NCI-H345 (cell line): ENCODE results near the gene KMT2D.
A peak's percentile ranks its signal among the peaks of the same experiment; 100 is the strongest.

Experiments used
- DNase-seq: peaks from one replicate; lab custom pipeline; 2025; lab: John Stamatoyannopoulos, UW

KMT2D gene, protein sequence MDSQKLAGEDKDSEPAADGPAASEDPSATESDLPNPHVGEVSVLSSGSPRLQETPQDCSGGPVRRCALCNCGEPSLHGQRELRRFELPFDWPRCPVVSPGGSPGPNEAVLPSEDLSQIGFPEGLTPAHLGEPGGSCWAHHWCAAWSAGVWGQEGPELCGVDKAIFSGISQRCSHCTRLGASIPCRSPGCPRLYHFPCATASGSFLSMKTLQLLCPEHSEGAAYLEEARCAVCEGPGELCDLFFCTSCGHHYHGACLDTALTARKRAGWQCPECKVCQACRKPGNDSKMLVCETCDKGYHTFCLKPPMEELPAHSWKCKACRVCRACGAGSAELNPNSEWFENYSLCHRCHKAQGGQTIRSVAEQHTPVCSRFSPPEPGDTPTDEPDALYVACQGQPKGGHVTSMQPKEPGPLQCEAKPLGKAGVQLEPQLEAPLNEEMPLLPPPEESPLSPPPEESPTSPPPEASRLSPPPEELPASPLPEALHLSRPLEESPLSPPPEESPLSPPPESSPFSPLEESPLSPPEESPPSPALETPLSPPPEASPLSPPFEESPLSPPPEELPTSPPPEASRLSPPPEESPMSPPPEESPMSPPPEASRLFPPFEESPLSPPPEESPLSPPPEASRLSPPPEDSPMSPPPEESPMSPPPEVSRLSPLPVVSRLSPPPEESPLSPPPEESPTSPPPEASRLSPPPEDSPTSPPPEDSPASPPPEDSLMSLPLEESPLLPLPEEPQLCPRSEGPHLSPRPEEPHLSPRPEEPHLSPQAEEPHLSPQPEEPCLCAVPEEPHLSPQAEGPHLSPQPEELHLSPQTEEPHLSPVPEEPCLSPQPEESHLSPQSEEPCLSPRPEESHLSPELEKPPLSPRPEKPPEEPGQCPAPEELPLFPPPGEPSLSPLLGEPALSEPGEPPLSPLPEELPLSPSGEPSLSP (N-terminal part only)

DNA sequence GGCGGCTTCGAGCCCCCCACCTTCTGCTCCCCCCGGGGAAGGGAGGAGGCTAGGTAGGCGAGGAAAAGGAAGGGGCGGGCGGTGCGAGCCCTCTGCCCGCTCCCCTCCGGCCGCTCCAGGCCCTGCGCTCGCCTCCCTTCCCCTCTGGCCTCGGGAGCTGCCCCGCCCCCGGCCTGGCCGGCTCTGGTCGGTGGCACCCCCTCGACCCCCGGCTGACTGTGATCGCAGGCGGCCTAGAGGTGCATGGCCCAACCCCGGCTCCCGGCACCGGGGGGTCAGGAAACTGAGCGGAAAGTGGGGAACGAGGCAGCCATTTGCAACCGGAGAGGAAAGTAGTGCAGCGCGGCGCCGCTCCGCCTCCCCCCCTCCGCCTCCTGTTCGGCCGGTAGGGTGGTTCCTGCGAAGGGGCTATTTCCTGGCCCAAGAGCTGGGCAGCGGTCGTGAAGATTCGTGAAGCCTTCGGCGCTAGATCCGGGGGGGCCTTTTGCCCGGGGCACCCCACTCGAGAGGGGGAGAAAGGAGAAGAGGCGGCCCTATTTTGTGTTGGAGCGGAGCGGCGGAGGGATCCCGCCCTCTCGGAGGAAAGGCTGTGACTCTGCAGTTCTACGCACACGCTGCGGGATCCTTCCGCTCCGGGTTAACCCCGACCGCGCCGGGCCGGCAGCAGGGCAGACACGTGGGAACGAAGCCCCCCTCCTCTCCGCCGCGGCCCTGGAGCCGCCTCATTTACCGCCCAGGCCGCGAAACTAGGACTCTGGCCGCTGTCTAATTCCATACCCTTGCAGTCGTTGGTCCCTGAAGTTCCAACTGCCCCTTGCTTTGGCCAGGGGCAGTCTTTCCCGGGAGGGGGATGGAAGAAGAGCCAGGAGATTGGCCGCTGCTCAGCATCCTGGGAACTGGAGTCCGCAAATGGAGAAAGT is at the start of gene KMT2D:
KMT2D (minus strand) TSS at position 558 of the 920 bp plus-strand sequence. CDS start 5,470 bp downstream, outside the sequence.
- peak; percentile 80 for DNase-seq

DNA sequence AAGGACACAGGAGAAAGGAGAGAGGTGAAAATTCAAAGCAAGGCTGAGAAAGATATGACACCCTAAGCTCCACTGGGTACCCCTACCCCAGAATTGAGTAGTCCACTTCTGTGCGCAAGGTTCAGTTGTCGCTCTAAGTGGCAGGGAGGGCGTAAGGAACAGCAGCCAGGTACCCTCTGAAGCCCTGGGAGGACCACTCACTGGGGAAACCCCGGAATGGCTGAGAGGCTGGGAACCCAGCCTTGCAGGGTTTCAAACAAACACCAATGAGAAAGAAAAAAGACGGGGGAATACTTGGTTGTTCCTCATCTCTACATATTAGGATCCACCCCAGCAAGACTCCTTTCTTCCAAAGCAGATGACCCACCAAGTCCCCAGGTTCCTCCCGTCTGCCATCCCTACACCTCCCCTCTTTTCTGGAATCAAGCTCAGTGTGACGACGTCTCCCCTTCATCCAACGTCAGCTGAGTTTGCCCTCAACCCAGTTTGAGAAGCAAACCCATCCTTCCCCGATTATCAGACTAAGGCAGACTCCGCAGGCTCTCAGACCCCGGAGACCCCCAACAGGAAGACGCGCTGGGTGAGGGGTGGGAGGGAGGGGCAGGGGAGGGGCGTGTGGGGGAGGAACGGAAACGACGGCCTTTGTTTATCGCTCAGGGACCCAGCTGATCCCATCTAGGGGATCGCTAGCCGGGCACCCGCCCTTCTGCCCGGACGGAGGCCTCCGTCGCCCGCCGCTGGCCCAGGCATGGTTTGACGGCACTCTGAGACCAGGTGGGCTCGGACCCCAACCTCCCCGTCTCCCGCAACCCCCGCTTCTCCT is 49.3 kb upstream of the KMT2D start:
- DNase-seq, result no peak

DNA sequence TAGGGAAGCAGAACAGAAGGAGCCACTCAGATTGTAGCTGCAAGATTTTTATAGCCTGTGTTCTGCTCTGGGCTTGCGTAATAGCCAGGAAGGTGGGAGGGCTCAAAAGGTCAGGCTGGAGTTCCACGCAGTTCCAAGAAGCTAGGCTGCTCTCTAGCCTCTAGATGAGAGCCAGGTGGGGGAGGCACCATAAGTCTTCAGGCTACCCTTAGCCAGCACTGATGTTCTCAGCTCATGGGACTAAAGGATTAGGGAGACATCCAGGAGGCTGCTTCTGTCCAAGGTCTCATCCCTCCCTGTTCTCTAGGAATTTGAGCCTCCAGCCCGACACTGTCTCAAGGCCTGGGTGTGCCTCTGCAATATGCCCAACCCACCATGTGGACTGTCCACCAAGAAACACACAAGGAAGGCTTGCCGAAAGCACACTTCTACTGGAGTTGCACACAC is 48.4 kb upstream of the KMT2D start:
- DNase-seq, result no peak

DNA sequence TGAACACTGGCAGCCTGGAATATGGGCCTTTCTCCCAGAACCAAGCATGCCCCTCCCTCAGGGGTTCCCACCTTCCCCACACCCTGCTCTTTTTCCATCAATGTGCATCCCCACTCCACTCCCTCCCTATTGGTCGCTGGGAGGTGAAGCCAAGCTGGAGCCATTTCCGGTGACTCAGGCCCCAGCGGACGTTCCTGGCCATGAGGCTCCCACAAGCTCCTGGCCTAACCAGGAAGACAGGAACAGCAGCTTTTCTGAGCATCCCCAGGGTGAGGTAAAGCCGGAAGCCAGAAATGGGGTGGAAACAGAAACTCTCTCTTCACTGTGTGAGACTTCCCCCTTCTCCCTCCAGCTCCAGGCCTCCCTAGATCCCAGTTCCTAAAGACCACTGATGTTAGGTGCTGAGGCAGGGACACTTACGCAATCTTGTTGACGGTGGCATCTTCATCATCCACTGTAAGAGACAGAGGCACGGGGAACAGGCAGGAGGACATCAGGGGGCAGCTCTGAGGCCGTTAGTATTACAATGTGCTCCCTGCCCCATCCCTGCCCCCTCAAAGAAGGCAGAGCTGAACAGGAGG is 45.0 kb upstream of the KMT2D start:
- DNase-seq, result no peak

DNA sequence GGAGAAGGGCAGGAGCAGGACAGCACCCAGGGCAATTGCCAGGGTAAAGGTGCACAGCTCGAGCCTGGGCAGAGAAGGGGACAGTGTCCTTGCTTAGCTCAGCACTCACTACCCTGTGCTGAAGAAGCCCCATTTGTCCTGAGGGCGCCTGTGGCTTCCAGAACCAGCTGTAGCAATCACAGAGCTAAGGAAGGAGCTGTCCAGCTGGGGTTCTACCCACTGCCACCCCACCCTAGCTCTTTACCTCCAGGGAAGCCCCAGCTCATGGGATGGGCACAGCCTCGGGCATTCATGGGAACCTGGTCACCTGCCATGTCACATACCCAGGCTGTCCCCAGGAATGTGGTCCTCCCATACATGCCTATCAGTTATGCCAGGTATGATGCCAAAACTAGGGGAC is 44.2 kb upstream of the KMT2D start:
- no peak for DNase-seq

DNA sequence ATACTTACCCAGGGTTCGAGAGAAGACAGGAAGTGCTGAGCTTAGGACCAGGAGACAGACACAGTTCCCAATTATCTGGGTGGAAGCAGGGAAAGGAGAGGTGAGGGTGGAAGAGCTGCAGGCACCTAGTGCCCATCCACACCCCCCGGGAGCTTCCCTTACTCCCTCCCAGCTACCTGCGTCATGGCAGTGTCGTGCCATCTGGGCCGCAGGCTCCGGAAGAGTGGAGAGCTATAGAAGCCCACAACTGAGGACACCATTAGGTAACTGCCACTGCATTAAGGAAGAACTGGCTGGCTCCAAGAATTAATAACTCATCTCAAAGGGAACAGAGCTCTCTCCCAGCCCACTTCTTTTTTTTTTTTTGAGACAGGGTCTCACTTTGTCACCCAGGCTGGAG is 39.8 kb upstream of the KMT2D start:
- DNase-seq, result no peak

DNA sequence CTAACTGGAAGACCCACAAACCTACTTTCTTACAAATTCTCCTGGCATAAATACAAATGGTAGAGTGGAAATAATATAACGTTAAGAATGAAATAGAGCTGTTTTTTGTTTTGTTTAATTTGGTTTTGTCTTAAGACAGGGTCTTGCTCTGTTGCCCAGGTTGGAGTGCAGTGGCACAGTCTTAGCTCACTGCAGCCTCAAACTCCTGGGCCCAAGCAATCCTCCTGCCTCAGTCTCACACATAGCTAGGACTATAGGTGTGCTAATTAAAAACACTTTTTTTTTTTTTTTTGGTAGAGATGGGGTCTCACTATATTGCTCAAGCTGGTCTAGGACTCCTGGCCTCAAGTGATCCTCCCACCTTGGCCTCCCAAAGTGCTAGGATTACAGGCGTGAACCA is 38.1 kb upstream of the KMT2D start:
- no peak for DNase-seq

DNA sequence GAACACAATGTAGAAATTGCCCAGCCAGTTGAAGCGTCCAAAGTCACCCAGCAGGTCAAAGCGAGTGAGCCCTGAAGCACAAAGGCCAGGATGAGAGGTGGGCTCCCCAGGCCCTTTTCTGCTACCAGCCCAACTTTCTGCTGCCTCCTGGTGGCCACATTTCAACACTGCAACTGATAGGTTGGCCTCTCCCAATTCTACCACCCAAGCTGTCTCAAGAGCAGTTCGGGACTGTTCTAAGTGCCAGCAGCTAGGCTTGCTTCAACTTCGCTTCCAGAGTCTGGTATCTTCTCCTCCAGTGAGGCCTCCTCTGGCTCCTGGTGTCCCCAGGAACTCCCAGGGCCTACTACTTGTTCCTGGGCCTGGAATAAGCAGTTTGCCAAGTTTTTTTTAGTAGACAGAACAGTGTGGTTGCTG is 37.4 kb upstream of the KMT2D start:
- no peak for DNase-seq

DNA sequence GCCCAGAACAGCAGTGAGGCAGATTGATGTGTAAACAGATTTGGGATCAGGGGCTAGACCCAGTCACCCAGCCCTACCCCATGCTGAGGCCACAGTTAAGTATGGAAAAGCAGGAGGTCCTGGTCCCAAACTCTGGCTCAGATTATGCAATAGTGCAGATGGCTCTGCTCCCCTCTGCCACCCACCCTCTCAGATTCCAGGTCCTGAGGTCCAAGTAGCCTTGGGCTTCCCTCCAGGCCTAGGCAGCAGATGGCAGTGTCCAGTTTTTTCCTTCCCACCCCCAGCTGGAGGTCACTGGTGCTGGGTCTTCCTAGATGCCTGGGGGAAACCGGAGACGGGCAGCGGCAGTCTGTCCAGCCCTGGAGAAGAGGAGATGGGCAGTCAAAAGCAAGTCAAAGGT is 36.8 kb upstream of the KMT2D start:
- DNase-seq, result no peak

DNA sequence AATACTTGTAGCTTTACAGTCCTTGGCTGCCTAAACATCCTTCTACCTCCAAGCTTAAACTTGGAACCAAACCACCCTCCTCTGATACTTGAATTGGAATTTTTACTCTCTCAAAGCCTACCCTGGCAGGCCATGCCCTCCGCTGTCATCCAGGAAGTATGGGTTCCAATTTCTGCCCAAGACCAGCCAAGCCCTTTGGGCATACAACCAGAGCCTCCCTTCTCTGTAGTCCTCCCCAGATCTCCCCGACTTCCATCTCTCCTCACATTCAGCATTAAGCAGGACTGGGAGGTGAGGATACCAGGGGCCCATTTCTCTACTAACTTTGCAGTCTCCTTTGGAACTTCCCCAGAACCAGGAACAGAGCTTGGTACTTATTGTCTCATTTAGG is 34.4 kb upstream of the KMT2D start:
- DNase-seq, result no peak

DNA sequence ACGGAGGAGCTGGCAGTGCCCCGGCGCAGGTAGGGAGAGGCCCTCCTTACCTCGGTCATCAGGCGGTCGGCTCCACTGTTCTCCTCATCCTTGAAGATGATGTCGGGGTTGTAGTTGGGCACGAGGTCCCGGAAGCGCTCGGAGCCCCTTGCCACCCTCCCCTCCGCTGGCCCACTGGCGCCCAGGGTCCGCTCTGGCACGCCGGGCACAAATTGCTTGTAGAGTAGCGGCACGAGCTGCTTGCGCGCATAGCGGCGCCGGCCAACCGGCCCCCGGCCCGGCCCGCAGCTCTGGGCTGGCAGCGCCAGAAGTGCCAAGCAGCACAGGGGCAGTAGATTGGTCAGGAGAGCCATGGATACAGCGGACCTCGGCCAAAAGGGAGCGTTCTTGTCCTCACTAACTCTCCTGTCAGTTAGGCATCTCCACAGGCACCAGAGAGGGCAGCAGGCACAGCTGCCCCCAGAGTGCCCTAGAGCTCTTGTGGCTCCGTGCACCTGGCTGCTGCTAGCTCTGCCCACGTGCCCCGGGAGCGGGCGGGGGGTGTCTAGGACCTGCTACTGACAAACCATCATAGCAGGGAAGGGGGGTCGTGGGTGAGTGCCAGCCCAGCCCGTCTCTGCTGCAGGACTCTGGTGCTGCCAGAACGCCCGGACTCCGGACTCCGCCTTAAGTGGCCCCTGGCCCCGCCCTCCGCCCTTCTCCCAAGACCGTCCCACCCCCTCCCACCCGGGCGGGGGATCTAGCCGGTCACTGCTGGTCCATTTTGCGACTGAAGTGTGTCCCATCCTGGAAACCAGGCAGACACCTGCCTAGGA is 33.8 kb upstream of the KMT2D start, which contains the start of gene DHH:
DHH (minus strand) TSS at position 642 of the 815 bp plus-strand sequence; CDS start at position 353, 289 bp downstream.
- no peak for DNase-seq

DNA sequence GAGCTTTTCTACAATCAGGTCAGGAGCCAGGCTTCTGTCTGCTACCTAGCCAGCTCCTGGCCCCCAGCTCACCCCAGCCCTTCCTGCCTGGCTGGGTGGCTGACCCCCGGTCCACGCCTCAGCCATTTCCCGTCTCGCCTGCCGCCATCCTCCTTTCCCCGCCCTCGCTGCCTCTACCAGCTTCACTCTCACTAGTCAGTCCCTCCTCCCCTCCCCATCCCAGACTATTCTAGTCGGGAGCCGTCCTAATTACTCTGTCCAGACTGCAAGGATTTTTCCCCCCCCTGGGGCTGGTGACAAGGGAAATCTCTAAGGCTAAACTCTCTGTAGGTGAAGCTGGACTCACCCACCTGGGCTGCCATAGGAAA is 33.2 kb upstream of the KMT2D start:
- no peak for DNase-seq

DNA sequence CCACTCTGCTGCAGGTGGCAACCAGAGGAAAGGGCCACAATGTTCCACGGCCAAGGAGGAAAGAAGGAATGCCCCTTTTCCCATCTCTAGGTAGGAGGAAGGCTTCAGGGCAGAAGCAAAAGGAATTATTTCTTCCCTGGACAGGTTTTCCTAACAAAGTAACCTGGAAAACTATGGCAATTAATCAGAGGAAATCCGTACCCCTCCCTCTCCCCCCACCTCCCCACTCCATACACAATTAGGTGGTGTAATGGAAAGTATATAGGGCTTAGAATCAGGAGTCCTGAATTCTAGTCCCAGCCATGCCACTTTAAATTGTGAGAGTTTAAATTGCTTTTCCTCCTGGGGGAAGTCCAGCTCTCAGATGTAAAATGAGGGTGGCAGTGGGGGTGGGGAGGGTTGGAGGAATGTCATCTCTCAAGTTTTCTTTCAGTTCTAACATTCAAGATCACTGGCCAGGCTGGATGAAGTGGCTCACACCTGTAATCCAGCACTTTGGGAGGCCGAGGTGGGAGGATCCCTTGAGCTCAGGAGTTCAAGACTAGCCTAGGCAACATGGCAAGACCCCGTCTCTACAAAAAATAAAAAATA is 32.3 kb upstream of the KMT2D start:
- no peak for DNase-seq

DNA sequence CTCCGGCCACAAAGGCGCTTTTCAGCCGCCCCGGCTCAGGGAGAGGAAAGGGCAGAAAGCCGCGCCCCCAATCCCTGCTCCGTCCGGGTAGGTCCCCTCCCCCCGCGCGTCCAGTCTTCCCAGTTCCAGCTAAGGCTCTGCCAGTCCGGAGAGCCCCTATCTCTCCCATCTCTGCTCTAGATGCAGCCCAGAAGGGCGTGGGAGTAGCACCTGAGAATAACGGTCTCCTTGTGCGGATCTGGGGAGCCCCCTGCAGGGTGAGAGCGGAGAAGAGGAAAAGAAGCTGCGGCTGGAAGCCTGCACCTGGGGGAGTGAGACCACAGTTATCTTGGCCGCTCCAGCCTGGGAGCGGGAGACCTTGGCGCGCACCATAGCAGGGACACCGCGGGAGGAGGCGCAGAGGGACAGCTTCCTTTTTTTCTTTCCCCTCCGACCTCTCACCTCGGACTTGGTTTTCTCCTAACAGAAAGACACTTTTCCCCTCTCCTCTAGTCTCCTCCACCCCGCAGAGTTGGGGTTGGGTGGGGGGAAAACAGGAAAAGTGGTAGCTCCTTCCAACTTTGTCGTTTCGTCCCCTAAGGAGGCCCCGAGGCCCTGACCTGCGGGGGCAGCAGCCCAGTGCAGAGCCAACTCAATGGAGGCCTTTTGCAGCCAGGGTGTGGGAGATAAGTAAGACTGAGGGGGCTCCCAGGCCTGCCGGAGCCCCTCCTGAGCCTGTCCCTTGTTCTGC is 31.7 kb upstream of the KMT2D start:
- DNase-seq, result no peak

DNA sequence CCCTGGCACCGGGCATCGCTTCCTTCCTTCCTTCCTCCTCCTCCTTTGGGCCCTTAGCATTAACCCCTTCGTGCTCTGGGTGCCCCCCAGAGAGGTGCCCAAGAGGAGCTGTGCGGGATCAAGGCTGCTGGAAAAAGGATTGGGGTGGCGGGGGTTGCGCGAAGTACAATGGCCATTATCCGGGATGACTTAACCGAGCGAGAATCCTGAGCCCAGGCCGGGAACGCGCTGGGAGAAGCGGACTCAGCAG is 31.2 kb upstream of the KMT2D start:
- no peak for DNase-seq

DNA sequence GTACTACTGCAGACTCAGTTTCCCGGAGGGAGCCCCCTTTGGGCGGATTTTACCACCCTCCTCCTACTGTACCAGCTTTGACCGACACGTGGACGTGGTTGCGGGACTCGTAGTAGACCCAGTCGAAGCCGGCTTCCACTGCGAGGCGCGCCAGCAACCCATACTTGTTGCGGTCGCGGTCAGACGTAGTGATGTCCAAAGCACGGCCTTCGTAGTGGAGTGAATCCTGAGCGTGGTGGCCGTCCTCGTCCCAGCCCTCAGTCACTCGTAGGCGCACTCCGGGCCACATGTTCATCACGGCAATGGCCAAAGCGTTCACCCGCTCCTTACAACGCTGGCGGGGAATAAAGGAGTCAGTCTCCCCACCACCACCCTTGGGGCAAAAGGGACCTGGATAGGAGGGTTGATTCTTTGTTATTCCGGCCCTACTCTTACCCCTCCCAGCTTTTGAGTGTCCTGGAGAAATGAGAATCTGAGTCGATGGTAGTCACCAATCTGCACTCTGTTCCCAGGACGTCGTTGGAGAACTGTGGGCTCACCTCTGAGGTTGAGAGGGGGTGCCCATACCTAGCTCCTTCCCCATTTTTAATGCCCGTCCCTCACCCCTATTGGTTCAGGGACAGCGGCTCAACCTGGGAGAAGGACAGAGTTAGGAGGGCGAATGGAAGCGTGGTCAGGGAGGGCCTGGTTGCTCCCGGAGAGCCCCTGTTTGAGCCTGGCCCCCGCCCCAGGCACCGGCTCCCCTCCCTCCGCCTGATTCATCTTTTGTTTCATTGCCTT is 30.7 kb upstream of the KMT2D start:
- no peak for DNase-seq

DNA sequence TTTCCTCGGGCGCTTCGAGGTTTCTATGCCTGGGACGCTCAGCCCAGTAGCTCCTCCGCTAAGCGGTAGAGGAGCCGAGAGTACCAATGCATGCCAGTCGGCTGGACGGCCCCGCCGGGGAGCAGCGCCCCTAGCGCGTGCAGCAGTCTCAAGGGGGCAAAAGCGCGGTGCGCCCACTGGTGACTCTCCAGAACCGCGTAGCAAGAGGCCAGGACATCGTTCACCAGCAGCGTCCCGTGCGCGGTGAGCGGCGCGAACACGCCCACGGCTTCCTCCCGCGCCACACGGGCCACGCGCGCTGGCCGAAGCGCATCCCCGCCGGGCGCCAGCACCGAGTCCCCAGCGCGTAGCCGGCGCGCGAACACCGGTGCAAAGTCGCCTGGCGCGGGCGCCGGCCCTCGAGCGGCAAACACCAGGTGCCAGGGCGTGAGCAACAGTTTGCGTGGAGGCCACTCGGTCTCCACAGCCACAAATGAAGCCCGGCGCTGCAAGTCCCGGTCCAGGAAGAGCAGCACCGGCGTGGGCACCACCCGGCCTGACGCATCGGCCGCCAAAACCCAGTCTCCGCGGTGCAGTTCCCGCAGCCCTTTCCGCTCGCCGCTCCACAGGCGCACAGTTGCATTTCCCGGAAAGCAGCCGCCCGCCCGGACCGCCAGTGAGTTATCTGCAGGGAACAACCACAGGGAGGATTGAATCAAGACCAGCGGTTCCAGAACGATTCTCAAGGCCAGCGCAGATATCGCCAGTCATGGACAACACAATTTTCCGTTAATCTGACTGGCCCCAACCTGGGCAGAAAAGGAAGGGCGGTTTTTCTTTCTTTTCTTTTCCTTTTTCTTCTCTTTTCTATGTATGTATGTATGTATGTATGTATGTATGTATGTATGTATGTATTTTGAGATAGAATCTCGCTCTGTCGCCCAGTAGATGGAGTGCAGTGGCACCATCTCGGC is 29.5 kb upstream of the KMT2D start:
- DNase-seq, result no peak
